Kasumi-1 (cell line): ENCODE data around the gene TBCCD1.
"Not testable (repeated sequence)": the region's sequence is repeated elsewhere in the genome, so short reads cannot be mapped to it uniquely, and the experiment has no call there.

Source experiments
- DNase-seq, 2 experiments: peaks; one replicate each; lab custom pipeline; 2025; lab: John Stamatoyannopoulos, UW

TBCCD1 gene

DNA sequence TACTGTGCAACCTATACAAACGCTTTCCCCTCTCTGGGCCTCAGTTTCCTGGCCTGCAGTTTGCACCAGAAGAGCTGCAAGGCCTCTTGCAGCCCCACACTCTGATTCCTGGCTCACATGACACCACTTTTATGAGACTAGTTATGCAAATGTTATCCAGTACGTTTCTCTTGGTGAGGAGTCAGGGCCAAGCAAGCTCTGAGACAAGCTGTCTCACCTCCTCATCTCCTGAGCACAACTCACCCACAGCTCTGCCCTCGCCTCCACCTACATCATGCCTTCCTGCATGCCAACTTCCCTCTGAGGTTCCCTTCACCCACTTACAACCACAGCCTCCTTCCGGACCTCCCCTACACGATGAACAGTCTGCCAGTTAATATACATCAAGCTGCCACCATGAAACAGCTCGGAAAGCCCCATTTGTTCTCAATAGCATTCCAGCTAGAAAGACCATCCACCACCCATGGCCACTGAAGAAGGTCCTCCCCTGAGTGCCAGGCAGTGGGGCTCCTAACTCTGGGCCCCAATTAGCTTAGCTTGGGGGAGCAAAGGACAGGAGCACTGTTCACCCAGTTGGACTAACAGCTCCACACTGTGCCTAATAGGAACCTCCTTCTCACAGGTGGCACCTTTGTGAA is 48.0 kb downstream of the TBCCD1 start:
- peak; percentile 63 to 71 for DNase-seq

DNA sequence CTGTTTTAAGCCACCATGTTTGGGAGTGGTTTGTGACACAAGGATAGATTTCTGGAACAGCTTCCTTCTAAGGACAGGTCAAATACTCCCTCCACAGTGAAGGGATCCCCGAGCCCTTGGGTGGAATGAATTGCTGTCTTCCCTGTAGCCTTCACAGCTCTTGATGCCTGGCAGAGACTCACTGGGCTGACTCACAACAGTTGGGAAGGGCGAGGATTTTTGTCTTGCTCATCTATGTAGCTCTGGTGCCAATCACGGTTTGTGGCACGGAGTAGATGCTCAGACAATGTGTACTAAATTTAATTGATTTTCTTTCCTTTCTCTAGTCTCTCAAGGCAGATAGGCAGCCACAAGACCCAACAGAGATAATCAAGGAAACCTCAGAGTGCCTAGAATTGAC is 49.9 kb downstream of the TBCCD1 start:
- DNase-seq = no peak

DNA sequence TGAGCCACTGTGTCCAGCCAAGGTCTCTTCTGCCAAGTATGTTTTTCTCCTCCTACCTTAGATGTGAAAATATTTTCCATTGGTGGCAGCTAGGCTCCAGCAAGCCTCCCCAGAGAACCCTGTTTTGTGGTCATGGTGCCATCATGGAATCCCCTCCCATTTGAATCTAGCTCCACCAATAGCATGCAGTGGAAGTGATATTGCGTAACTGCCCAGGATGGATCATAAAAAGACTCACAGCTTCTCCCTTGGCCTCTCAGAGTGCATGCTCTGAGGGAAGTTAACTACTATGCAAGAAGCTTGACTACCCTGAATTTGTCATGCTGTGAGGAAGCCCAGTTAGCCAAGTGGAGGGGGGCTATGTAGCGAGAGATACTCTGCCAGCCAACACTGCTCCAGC is 50.5 kb downstream of the TBCCD1 start:
- DNase-seq = peak; percentile 77 to 86

DNA sequence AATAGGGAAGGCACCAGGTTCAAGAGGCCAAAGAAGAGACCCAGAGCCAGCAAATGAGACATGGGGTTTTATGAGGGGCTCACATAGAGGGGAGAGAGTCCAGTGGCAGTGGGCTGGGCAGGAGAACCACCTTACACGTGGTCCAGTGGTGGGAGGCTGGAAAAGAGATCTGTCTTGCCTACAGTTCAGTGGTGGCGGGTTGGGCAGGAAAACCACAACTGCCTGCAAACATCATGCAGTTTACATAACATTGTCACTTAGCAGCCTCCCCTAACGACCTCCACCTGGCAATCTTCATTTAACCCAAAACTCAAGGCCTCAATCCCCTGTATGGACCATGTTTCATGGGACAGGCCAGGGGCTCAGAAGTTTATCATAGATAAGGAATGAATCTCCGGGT is 52.0 kb downstream of the TBCCD1 start:
- peak; percentile 45 to 52 for DNase-seq

DNA sequence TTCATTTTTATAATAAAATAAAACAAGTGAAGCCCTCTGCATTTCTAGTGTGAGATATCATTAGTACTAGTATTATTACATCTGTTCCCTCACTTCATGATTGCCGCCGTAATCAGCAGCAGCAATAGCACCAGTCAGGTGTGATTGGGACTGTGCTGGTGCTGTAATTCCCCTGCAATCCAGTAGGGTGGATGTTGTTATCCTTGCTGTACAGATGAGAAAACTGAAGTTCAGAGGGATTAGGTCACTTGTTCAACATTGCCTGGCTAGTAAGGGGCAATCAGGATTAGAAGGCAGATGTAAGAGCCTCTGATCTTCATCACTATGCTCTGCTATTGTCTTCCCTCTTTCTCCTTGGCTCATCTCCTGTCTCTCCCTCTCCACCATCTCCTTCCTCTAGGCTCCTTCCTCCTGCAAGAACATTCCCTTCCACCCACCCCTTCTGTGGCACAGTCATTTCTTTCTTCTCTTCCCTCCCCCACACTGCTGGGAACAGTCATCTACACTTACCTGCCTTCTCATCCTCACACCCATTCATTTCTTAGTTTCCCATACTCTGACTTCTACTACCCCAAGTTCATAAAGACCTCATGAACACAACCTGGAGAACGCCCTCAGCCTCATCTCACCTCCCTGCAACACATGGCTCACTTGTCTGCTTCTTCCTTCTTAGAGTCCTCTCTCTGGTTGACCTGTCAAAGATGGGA is 52.7 kb downstream of the TBCCD1 start:
- peak in 1 of 2 experiments; percentile 30 for DNase-seq

DNA sequence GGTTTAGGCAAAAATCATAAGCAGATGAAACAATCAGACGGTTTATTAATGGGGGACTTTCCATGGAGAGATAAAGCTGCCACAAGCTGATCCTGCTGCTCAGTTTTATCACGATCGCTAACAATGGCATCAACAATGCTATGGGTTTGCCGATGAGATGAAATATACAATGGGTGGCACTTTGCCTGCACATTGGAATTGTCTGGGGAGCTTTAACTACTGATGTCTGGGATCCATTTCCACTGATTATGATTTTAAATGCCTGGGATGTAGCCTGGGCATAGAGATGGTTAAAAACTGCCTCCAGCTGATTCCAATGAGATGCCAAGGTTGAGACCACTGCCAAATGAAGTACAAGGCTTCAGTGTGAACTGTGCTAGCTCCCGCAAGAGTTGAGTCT is 53.8 kb downstream of the TBCCD1 start:
- DNase-seq = no peak

DNA sequence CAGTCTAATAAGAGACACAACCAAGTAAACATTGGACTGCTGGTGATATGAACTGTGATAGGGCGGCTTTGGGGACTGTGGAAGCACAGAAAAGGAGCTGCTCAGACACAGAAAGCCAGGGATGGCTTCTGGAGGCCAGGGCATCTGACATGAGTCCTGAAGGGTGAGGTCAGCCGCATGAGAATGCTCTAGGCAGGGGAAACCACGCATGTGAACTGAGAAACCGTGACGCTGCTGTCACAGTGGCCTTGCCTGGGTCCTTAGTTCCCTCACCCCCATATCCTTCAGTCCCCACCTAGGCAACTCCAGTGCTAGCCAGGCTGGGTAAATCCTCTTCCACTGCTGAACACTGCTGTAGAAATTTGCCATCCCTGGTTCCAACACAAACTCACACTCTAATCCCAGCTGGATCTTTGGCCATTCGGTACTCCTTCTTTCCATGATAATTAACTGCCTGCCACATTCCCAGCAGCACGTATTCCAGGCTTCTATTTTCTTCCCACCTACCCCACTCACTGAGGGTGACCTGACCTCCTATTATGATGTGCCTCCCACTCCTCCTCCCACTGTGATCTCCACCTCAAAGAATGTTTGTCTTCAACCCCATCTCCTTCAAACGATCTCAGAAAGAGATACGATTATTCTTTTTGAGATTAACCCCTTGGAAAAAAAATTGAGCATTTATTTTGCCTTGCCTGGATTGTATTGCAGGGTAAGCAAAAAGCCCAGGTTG is 54.4 kb downstream of the TBCCD1 start:
- DNase-seq = no peak

DNA sequence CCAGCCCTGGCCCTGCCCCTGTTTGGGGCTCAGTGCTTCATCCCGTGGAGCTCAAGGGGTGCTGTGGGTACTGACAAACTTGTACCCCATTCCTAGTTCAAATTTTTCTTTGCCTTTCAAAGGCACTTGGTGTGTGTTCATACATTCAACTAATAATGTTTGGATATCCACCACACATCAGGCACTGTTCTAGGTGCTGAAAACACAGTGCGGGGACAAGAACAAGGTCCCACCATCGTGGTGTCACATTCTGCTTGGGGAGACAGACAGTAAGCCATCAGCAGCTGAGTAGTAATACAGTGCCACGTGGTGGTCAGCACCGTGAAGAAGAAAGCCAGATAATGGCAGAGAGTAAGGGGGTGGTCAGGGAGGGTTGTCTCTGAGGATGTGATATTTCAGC is 55.4 kb downstream of the TBCCD1 start:
- no peak for DNase-seq

DNA sequence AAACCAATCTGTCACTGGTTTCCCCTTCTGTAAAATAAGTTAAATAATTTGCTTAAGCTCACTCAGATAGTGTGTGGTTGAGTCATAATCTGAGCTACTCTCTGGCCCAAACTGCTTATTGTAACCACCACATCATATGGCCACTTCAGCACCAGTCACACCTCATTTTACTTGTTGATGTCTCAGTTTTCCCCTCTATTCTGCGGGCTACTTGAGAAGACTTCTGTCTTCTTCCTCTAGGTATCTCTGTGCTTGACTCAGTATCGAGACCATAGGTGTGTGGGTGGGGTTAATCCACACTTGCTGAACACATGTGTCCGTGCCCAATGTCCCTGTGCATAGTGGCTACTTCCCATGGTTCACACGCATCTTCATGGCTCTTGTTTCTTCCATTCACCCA is 55.9 kb downstream of the TBCCD1 start:
- no peak for DNase-seq

DNA sequence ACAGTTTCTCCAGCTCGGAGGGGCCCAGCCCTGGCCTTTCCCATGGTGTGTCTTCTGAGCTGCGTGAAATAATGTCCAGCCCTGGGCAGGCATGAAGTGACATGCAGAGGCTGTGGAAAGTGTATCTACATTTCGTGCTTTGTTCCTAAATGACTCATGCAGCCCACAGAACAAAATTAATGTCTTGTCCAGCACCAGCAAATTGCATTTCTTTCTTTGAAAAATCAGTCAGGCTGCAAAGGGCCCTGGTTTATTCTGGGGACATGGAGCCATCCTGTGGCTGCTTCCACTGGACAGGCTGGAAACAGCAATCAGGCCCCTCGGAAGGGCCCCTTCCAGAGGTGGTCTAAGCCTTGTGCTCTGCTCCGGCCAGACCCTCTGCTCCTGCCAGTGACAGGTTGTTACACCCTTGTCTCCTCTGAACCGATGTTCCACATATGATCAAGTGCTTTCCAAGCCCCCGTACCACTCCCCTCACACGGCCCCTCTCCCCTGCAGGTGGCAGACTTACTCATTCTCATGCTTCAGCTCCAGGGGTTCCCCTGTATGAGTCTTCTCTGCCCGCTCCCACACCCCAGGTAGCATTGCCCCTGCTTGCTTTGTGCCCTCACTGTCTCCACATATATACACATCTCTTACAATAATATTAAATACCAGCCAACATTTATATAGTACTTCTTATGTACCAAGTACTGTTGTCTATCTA is 56.6 kb downstream of the TBCCD1 start:
- DNase-seq = no peak

DNA sequence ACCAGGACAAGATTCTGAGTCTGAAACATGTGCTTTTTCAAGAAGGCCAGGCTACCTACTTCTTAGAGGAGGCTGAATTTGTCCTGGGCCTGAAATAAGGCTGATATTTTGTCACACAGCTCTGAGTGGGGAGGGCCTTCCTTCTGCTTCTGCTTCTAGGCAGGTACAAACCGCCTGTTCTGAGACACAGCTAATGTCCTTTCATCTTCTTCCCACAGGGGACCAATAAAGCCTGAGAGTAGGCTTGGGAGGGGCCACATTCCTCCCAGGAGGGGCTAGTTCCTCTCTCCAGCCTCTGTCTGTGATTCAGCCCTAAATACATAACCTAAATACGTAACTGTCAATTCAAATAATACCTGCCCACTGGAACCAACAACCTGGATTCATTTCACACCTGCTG is 57.7 kb downstream of the TBCCD1 start:
- no peak for DNase-seq

DNA sequence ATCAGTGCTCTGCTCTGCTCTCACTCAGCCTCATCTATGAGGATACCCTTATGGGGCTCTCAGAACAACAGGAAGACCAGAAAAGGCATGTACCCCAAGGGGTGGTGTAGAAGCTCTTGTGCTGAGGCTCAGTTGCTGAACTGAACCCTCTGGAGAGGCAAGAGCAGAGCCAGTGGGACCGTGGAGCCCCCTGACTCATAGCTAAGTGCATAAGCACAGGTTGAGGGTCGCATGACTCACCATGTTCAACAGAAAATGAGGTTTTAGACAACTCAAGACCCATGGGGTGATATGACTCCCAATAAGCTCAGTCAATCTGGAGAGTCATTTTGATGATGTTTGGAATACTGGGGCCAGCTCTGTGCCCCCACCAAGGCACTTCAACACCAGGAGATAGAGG is 60.3 kb downstream of the TBCCD1 start:
- DNase-seq = no peak

DNA sequence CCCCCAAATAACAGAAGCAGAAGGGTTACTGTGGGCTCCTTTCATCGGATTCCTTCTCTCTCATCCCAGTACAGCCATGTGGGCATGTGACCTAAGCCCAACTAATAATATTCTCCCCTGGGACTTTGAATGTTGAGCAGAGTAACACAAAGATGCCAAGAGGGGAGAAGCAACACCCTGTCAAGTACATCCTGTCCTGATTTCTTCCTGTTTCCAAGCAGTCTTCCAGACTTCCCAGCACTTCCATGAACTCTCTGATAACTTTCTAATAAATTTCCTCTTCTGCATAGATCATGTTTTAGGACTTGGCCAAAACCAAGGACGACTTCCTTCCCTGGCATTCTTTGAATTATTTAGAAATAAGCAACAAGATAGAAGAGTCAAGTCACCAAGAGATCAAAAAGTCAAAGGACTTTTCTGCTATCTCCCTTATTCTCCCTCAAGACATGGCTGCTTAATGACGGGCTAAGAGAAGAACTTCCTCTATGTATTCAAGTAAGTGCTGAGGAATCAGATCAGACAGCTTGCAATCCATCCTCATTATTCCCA is 60.9 kb downstream of the TBCCD1 start:
- DNase-seq = no peak

DNA sequence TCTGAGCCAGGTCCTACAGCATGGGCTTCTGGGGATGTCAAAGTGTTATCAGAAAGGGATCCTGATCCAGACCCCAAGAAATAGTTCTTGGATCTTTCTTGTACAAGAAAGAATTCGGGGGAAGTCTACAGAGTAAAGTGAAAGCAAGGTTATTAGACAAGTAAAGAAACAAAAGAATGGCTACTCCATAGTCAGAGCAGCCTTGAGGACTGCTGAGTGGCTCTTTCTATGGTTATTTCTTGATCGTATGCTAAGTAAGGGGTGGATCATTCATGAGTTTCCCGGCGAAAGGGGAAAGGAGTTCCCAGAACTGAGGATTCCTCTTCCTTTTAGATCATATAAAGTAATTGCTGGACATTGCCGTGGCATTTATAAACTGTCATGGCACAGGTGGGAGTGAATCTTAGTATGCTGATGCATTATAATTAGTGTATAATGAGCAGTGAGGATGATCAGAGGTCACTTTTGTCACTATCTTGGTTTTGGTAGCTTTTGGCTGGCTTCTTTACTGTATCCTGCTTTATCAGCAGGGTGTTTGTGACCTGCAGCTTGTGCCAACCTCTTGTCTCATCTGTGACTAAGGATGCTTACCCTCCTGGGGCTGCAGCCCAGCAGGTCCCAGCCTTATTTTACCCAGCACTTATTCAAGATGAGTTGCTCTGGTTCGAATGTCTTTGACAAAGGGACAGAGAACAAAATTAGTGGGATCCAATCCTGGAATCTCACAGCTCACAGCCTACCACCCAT is 64.0 kb downstream of the TBCCD1 start:
- DNase-seq = peak in 1 of 2 experiments; percentile 45

DNA sequence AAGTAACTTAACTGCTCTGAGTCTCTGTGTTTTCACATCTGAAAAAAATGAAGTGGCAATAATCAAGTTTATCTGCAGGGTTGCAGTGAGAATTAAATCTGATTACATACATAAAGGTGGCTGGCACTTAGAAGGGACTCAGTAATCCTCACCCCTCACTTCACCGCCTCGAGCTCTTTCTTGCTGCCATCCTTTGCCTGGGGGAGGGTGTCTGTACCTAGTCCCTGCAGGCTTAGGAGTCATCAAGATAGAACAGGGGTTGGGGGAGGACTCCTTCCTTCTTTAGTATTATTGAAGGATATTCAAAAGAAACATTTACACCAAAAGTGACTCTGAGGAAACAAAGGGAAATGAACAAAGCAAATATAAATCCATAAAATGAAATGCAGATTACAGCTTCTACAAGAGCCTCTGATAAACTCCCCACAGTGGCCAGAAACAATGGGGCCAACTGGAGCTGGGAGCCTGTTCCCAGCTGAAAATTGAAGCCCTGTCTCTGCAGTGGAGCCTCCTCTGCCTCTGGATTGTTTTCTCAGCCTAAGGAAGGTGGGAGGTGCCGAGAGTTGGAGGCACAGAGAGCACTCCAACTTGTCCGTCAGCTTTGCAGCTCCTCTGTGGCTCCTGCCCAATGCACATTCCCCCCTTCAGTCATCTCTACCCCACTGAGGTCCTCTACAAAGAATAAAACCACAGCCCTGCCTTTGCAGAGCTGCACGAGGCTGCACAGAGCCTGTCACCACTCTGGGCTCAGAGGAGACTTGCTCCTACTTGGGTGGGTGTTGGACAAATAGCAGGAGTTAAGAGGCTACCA is 64.8 kb downstream of the TBCCD1 start:
- DNase-seq = peak; percentile 66 to 76

DNA sequence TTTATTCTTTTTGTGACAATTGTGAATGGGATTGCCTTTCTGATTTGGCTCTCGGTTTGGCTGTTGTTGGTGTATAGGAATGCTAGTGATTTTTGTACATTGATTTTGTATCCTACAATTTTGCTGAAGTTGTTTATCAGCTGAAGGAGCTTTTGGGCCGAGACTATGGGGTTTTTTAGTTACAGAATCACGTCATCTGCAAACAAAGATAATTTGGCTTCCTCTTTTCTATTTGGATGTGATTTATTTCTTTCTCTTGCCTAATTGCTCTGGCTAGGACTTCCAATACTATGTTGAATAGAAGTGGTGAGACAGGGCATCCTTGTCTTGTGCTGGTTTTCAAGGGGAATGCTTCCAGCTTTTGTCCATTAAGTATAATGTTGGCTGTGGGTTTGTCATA is 67.2 kb downstream of the TBCCD1 start:
- DNase-seq = not testable (repeated sequence)

DNA sequence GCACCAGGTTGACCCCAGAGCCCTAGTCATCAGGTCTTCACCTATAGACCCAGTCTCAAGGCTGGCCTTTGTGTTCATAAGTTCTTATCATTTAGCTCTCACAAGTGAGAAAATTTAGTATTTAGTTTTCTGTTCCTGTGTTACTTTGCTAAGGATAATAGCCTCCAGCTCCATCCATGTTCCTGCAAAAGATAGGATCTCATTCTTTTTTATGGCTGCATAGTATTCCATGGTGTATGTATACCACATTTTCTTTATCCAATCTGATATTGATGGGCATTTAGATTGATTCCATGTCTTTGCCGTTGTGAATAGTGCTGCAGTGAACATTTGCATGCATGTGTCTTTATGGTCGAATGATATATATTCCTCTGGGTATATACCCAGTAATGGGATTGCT is 69.1 kb downstream of the TBCCD1 start:
- DNase-seq = not testable (repeated sequence)

DNA sequence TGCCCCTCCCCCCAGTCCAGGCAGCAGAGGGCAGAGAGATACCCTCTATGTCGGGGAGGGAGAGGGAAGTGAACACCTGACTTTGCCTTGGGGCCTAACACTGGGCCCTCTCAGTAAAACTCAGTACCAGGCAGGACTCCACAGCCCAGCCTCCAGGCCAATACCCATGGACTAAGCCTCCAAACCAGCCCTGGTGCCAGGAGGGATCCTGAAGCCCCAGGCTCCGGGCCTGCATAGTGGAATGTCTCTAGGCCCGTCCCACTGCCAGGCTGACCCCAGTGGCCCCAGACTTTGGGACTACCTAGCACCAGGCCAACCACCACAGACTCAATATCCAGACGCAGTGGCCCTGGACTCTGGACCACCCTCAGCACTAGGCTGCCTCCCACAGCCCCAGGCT is 69.5 kb downstream of the TBCCD1 start:
- DNase-seq = no peak

DNA sequence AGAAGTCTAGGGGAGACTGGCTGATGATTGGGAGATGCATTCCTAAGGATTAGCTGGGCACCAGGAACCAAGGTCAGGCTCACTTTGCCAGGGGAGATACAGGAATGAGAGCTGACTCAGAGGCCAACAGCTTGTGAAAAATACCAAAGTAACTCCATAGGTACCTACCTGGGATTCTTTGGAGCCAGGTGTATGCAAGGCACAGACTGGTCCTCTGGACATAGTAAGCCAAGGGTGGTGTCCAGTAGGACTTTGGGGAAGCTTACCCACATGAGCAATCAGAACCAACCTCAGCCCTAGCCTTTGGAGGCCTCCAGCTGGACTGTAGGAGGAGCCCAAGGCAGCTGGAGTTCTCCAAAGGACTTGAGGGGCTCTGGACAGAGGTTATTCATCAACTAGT is 70.5 kb downstream of the TBCCD1 start:
- no peak for DNase-seq
